OCI-LY7 (cell line): Measurements from ENCODE around the gene PAX7. TPM values are rescaled to one million over a fixed set of nuclear protein-coding genes. Genes with fewer than 3 reads are reported as not detected.

Source experiments
- BruUV-seq: library from RNA; stranded (reverse); fragments of 400-500 nt; replicated peaks from 2 replicates; lab custom pipeline; 2021; lab: Mats Ljungman, UMichigan
- CTCF ChIA-PET: fragments of 300-600 bp; sonication (Branson Sonifier 250); formaldehyde crosslinking; loops from one replicate; lab custom pipeline; 2022; ENCODE audit warnings: antibody characterized with exemption; ENCODE audit not compliant: unreplicated experiment; lab: Charles Lee
- POLR2A ChIA-PET: fragments of 300-600 bp; sonication (Branson Sonifier 250); formaldehyde crosslinking; loops from one replicate; lab custom pipeline; 2022; ENCODE audit warnings: antibody characterized with exemption; lab: Charles Lee
- DNase-seq: peaks from one replicate; pipeline ENCODE4 v3.0.0-alpha.2; 2015; ENCODE audit warnings: low spot score
- H2AFZ ChIP-seq: fragments of 200-600 bp; sonication (generic), shearing (Covaris generic); 2 replicates; pipeline ENCODE4 v1.6.1; 2014; ENCODE audit warnings: mild to moderate bottlenecking, antibody characterized with exemption, low read length, moderate library complexity
- H3K27ac ChIP-seq: fragments of 200-600 bp; sonication (generic); 2 replicates; pipeline ENCODE4 v1.5.1; 2014; ENCODE audit warnings: mixed run types, low read depth, mild to moderate bottlenecking, moderate library complexity, low read length, inconsistent platforms; ENCODE audit not compliant: poor library complexity, severe bottlenecking
- H3K36me3 ChIP-seq: fragments of 200-600 bp; sonication (generic); 2 replicates; pipeline ENCODE4 v1.6.1; 2014; ENCODE audit warnings: mild to moderate bottlenecking, antibody characterized with exemption, low read length, moderate library complexity, mixed read lengths; ENCODE audit not compliant: insufficient read depth
- H3K4me1 ChIP-seq: fragments of 200-600 bp; sonication (generic); 2 replicates; pipeline ENCODE4 v1.5.1; 2014; ENCODE audit warnings: mild to moderate bottlenecking, low read length; ENCODE audit not compliant: insufficient read depth, poor library complexity, severe bottlenecking
- H3K4me2 ChIP-seq: fragments of 200-600 bp; sonication (generic); 2 replicates; pipeline ENCODE4 v1.6.1; 2014; ENCODE audit warnings: mild to moderate bottlenecking, low read length
- H3K4me3 ChIP-seq: fragments of 200-600 bp; sonication (generic); 2 replicates; pipeline ENCODE4 v1.5.1; 2014; ENCODE audit warnings: mild to moderate bottlenecking, low read depth, low read length; ENCODE audit not compliant: poor library complexity, severe bottlenecking
- H3K79me2 ChIP-seq: fragments of 200-600 bp; sonication (generic); 2 replicates; pipeline ENCODE4 v1.6.1; 2016; ENCODE audit warnings: low read depth, mild to moderate bottlenecking, low read length, moderate library complexity, mixed read lengths; ENCODE audit not compliant: insufficient read depth
- H3K9me2 ChIP-seq: fragments of 200-600 bp; sonication (generic); 2 replicates; pipeline ENCODE4 v1.6.1; 2016; ENCODE audit warnings: mild to moderate bottlenecking, low read length, mixed read lengths; ENCODE audit not compliant: insufficient read depth
- H3K9me3 ChIP-seq: fragments of 200-600 bp; sonication (generic); 2 replicates; pipeline ENCODE4 v1.6.1; 2014; ENCODE audit warnings: mild to moderate bottlenecking, mixed run types, low read length, mixed read lengths
- H4K20me1 ChIP-seq: fragments of 200-600 bp; sonication (generic); 2 replicates; pipeline ENCODE4 v1.6.1; 2014; ENCODE audit warnings: mild to moderate bottlenecking, antibody characterized with exemption, low read length, moderate library complexity, mixed read lengths; ENCODE audit not compliant: insufficient read depth
- EZH2phosphoT487 ChIP-seq: fragments of 200-600 bp; sonication (generic); IDR thresholded peaks from 2 replicates; pipeline ENCODE4 v1.6.1; 2018; ENCODE audit warnings: low read depth, borderline replicate concordance, mild to moderate bottlenecking, mixed run types, antibody characterized with exemption, low read length, moderate library complexity, mixed read lengths
- intact Hi-C: fragments of 100-400 bp; cut with micrococcal nuclease; formaldehyde crosslinking; loops from one replicate; pipeline ENCODE4 v1.10.0; 2022; ENCODE audit not compliant: unreplicated experiment
- total RNA-seq, 2 experiments: library from RNA; depleted of rRNA in 1 of 2; stranded (reverse); fragments of >200 nt in 1 of 2; shearing (Covaris generic) in 1 of 2; gene quantifications; 2 replicates each; pipeline ENCODE4 v1.2.3, GENCODE V29; 2014 to 2022
- TF ChIP-seq, protein P1 (sequence below): fragments of 200-600 bp; sonication (generic); conservative IDR thresholded peaks from 2 replicates; pipeline ENCODE4 v1.5.1; 2014; ENCODE audit warnings: mild to moderate bottlenecking, antibody characterized with exemption, low read length, moderate library complexity, mixed read lengths

Gene PAX7
- total RNA-seq, 2 experiments from 2014 or later: not detected

GRCh38 chr1:18726368-18726767, 95.7 kb downstream of the PAX7 start:
- H3K79me2 ChIP-seq: no peaks in the 10 kb centered on the region
- no peaks in the 10 kb centered on the region for H3K4me1 ChIP-seq
- H3K36me3 ChIP-seq: no peaks in the 10 kb centered on the region
- no peak overlapping the region for H3K27ac ChIP-seq
- no TSS peak for BruUV-seq
- ChIA-PET CTCF (no interaction called here), POLR2A (interaction anchor here (0.6 kb wide), 1 partner anchor 57 kb away, joined by 4 read pairs; no protein-coding TSS in a partner anchor)
- no peaks in the 10 kb centered on the region for H3K9me3 ChIP-seq
- DNase-seq: no peak
- TF ChIP-seq EZH2phosphoT487: no peak
- TF ChIP-seq, protein P1, sequence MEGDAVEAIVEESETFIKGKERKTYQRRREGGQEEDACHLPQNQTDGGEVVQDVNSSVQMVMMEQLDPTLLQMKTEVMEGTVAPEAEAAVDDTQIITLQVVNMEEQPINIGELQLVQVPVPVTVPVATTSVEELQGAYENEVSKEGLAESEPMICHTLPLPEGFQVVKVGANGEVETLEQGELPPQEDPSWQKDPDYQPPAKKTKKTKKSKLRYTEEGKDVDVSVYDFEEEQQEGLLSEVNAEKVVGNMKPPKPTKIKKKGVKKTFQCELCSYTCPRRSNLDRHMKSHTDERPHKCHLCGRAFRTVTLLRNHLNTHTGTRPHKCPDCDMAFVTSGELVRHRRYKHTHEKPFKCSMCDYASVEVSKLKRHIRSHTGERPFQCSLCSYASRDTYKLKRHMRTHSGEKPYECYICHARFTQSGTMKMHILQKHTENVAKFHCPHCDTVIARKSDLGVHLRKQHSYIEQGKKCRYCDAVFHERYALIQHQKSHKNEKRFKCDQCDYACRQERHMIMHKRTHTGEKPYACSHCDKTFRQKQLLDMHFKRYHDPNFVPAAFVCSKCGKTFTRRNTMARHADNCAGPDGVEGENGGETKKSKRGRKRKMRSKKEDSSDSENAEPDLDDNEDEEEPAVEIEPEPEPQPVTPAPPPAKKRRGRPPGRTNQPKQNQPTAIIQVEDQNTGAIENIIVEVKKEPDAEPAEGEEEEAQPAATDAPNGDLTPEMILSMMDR: no peak
- intact Hi-C loops: no loop called here
- no peak overlapping the region for H2AFZ ChIP-seq
- no peaks in the 10 kb centered on the region for H4K20me1 ChIP-seq
- H3K4me3 ChIP-seq: no peak overlapping the region
- H3K9me2 ChIP-seq: no peaks in the 10 kb centered on the region
- H3K4me2 ChIP-seq: no peak overlapping the region

GRCh38 chr1:18727956-18728355, 97.3 kb downstream of the PAX7 start:
- no peak overlapping the region for H3K4me3 ChIP-seq
- intact Hi-C loops: no loop called here
- TF ChIP-seq, protein P1: no peak
- TF ChIP-seq EZH2phosphoT487: no peak
- H3K79me2 ChIP-seq: no peaks in the 10 kb centered on the region
- POLR2A ChIA-PET: no interaction called here
- H3K27ac ChIP-seq: no peak overlapping the region
- H4K20me1 ChIP-seq: no peaks in the 10 kb centered on the region
- H3K4me1 ChIP-seq: no peaks in the 10 kb centered on the region
- no peaks in the 10 kb centered on the region for H3K36me3 ChIP-seq
- no peak overlapping the region for H3K4me2 ChIP-seq
- H3K9me3 ChIP-seq: no peaks in the 10 kb centered on the region
- CTCF ChIA-PET: no interaction called here
- no TSS peak for BruUV-seq
- no peak overlapping the region for H2AFZ ChIP-seq
- no peaks in the 10 kb centered on the region for H3K9me2 ChIP-seq
- no peak for DNase-seq

DNA sequence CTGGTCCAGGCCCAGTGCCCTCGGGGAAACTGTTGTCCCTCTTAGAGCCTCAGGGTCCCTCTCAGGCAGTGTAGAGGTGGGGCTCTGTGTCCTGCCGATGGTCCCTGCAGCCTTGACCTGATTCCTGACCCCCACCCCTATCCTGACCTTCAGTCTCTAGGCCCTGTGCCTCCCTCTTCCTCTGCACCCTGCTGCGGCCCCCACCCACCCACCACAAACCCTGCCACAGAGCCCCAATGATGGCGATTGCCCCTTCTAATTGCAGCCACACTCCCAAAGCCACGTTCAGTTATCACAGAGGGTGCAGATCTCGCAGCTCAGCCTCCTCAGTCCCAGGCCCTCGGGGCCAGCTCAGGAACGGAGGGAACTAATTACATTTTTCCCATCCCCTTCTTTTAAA, 99.7 kb downstream of the PAX7 start:
- Histone ChIP-seq H3K9me3 (no peaks in the 10 kb centered on the region), H3K27ac (no peak overlapping the region), H3K79me2 (no peaks in the 10 kb centered on the region), H2AFZ (no peak overlapping the region), H3K4me1 (no peaks in the 10 kb centered on the region), H4K20me1 (no peaks in the 10 kb centered on the region), H3K9me2 (no peaks in the 10 kb centered on the region), H3K4me3 (no peak overlapping the region), H3K36me3 (no peaks in the 10 kb centered on the region), H3K4me2 (no peak overlapping the region)
- intact Hi-C loops: no loop called here
- BruUV-seq: no TSS peak
- DNase-seq: no peak
- POLR2A ChIA-PET: no interaction called here
- TF ChIP-seq EZH2phosphoT487: no peak
- CTCF ChIA-PET: no interaction called here
